ENCODE data around the gene NEDD9.

NEDD9 gene, protein sequence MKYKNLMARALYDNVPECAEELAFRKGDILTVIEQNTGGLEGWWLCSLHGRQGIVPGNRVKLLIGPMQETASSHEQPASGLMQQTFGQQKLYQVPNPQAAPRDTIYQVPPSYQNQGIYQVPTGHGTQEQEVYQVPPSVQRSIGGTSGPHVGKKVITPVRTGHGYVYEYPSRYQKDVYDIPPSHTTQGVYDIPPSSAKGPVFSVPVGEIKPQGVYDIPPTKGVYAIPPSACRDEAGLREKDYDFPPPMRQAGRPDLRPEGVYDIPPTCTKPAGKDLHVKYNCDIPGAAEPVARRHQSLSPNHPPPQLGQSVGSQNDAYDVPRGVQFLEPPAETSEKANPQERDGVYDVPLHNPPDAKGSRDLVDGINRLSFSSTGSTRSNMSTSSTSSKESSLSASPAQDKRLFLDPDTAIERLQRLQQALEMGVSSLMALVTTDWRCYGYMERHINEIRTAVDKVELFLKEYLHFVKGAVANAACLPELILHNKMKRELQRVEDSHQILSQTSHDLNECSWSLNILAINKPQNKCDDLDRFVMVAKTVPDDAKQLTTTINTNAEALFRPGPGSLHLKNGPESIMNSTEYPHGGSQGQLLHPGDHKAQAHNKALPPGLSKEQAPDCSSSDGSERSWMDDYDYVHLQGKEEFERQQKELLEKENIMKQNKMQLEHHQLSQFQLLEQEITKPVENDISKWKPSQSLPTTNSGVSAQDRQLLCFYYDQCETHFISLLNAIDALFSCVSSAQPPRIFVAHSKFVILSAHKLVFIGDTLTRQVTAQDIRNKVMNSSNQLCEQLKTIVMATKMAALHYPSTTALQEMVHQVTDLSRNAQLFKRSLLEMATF

DNA sequence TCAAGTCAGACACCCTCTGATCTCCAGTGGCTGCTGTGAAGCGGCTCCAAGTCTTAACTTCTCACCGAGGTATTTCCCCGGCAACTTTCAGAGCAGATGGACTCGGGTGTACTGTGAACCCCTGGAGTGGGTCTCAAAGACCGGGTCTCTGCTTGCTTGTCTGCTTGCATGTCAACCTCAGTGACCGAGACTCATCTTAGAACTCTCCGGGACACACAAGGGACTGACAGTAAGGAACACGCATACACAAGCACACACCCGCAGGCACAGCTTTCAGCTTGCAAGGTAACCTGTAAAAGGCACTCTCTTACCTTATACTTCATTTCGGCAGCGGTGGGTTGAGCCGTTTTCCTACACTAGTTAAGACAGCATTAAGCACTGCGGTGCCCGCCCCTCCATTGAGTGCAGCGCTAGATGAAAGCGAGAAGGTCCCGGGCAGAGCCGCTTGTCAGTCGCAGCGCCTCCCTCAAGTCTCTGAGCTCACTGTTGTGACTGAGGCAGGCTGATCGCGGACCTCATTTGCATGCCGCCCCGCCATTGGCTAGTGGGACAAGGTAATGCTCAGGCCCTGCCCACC lies at the start of gene NEDD9:
Gene NEDD9, minus strand, starts transcription at position 476 of the 577 bp plus-strand sequence. Its CDS starts 153 bp downstream, at position 323.
- DNase-seq (ENCODE audit: low read depth): peak; percentile 95
- in situ Hi-C loops (cut with HindIII; ENCODE audit: low sequenced_read_pairs): no loop called here
- H3K4me3 ChIP-seq (ENCODE audit: low read depth, low read length): peak within 1 kb of the TSS; percentile 83
- TF ChIP-seq, protein P1, sequence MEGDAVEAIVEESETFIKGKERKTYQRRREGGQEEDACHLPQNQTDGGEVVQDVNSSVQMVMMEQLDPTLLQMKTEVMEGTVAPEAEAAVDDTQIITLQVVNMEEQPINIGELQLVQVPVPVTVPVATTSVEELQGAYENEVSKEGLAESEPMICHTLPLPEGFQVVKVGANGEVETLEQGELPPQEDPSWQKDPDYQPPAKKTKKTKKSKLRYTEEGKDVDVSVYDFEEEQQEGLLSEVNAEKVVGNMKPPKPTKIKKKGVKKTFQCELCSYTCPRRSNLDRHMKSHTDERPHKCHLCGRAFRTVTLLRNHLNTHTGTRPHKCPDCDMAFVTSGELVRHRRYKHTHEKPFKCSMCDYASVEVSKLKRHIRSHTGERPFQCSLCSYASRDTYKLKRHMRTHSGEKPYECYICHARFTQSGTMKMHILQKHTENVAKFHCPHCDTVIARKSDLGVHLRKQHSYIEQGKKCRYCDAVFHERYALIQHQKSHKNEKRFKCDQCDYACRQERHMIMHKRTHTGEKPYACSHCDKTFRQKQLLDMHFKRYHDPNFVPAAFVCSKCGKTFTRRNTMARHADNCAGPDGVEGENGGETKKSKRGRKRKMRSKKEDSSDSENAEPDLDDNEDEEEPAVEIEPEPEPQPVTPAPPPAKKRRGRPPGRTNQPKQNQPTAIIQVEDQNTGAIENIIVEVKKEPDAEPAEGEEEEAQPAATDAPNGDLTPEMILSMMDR (IDR thresholded peaks at IDR 0.05; ENCODE audit: low read depth, low read length, missing control alignments): no peak

DNA sequence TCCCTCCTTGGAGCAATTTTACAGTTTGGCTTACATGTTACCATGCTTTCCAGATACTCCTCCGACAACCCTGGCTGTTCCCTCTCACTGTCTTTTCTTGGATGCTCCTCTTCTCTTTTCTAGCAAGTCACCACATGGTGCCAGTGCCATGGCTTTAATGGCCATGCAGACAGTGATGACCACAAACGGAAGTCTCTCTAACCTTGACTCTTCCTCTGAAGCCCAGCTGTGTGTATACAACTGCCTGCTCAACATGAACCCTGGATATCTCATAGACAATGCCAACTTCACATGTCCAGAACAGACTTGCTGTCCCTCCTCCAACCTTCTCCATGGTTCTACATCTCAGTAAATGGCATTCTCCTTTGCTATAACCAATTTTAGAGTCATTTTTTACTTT lies 49.8 kb upstream of the NEDD9 start:
- TF ChIP-seq, protein P1 (IDR thresholded peaks at IDR 0.05; ENCODE audit: low read depth, low read length, missing control alignments): no peak
- no peak for DNase-seq (ENCODE audit: low read depth)
- no peak overlapping the region for H3K4me3 ChIP-seq (ENCODE audit: low read depth, low read length)
- in situ Hi-C loops (cut with HindIII; ENCODE audit: low sequenced_read_pairs): no loop called here

DNA sequence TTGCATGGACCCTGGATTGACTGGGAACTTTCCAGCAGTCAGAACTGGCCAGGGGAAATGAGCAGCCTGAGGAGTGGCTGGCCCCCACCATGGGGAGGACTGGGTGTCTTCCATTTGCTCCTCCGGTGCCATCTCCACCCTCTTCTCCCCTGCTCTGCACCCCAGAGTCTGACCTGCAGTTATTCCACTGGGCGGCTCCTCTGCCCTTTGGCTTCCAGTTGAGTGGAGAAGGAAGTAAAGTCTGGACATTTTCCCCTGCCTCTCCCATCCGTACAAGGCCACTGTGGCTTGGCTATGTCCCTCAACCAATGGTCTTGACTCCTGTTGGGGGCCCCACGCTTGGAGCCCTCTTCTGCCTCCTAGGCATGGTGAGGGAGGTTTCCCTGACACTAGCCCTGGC lies 47.9 kb upstream of the NEDD9 start:
- no peak overlapping the region for H3K4me3 ChIP-seq (ENCODE audit: low read depth, low read length)
- in situ Hi-C loops (cut with HindIII; ENCODE audit: low sequenced_read_pairs): no loop called here
- DNase-seq (ENCODE audit: low read depth): no peak
- TF ChIP-seq, protein P1 (IDR thresholded peaks at IDR 0.05; ENCODE audit: low read depth, low read length, missing control alignments): no peak

- in situ Hi-C loops (cut with HindIII; ENCODE audit: low sequenced_read_pairs): no loop called here
- H3K4me3 ChIP-seq (ENCODE audit: low read depth, low read length): no peak overlapping the region
Measured at GRCh38 chr6:11279284-11279689, 46.8 kb upstream of the NEDD9 start.

GRCh38 chr6:11278207-11278559 lies 45.7 kb upstream of the NEDD9 start:
- no peak overlapping the region for H3K4me3 ChIP-seq (ENCODE audit: low read depth, low read length)
- TF ChIP-seq, protein P1 (IDR thresholded peaks at IDR 0.05; ENCODE audit: low read depth, low read length, missing control alignments): no peak
- no peak for DNase-seq (ENCODE audit: low read depth)
- in situ Hi-C loops (cut with HindIII; ENCODE audit: low sequenced_read_pairs): no loop called here

More at GRCh38 chr6:11279284-11279689, 46.8 kb upstream of the NEDD9 start:
- DNase-seq (ENCODE audit: low read depth): no peak
- TF ChIP-seq, protein P1 (IDR thresholded peaks at IDR 0.05; ENCODE audit: low read depth, low read length, missing control alignments): no peak
